CD14-positive monocyte (primary cell): Measurements from ENCODE around the gene PEX16. TPM values are rescaled to one million over a fixed set of nuclear protein-coding genes. Genes with fewer than 3 reads are reported as not detected.
"Not testable (repeated sequence)": the region's sequence is repeated elsewhere in the genome, so short reads cannot be mapped to it uniquely, and the experiment has no call there.

ENCODE experiments used
- DNase-seq, 3 donors: peaks; one replicate each; pipeline ENCODE4 v3.0.0-alpha.2; 2011 to 2022
- H2AFZ ChIP-seq: 2 replicates; pipeline ENCODE4 v1.6.0; 2012; ENCODE audit warnings: mild to moderate bottlenecking, low read depth, low read length, inconsistent platforms; ENCODE audit not compliant: insufficient read depth, poor library complexity, severe bottlenecking
- H3K27ac ChIP-seq, 2 donors: 1 replicate in 1 of 2; 2 replicates in 1 of 2; pipeline ENCODE4 v1.5.1; 2012 to 2013; ENCODE audit warnings: low read length in 2 of 2, control low read depth in 1 of 2, inconsistent platforms in 1 of 2, low read depth in 1 of 2, mild to moderate bottlenecking in 1 of 2
- H3K27me3 ChIP-seq, 2 donors: one replicate each; pipeline versions ENCODE4 v1.6.0 to v1.6.1; 2011 to 2013; ENCODE audit warnings: low read length in 2 of 2; ENCODE audit not compliant: control insufficient read depth in 2 of 2, insufficient read depth in 2 of 2
- H3K36me3 ChIP-seq, 2 donors: replicated peaks in 1 of 2; 1 replicate in 1 of 2; 2 replicates in 1 of 2; pipeline versions ENCODE4 v1.5.1 to v1.6.1; 2012 to 2013; ENCODE audit warnings: low read length in 2 of 2, control low read depth in 1 of 2, inconsistent platforms in 1 of 2, mild to moderate bottlenecking in 1 of 2; ENCODE audit not compliant: insufficient read depth in 2 of 2, control insufficient read depth in 1 of 2
- H3K4me1 ChIP-seq, 2 donors: 1 replicate in 1 of 2; 2 replicates in 1 of 2; pipeline versions ENCODE4 v1.5.1 to v1.6.1; 2012 to 2013; ENCODE audit warnings: low read length in 2 of 2, control low read depth in 1 of 2, inconsistent platforms in 1 of 2, mild to moderate bottlenecking in 1 of 2, moderate library complexity in 1 of 2; ENCODE audit not compliant: insufficient read depth in 2 of 2, control insufficient read depth in 1 of 2
- H3K4me2 ChIP-seq: replicated peaks from 2 replicates; pipeline ENCODE3; 2012; ENCODE audit warnings: low read length, moderate library complexity, mild to moderate bottlenecking; ENCODE audit not compliant: poor library complexity, severe bottlenecking; ENCODE audit errors: extremely low read depth
- H3K4me3 ChIP-seq, 3 experiments: fragments of 200-600 bp in 1 of 3; sonication (generic) in 1 of 3; replicated peaks in 1 of 3; 1 replicate in 2 of 3; 2 replicates in 1 of 3; pipeline ENCODE4 v1.5.1; 2011 to 2013; ENCODE audit warnings: low read length in 3 of 3, mild to moderate bottlenecking in 3 of 3, control low read depth in 2 of 3, low read depth in 2 of 3, inconsistent platforms in 1 of 3, moderate library complexity in 1 of 3
- H3K79me2 ChIP-seq: 2 replicates; pipeline ENCODE4 v1.6.0; 2012; ENCODE audit warnings: mild to moderate bottlenecking, control low read depth, inconsistent platforms, low read length, moderate library complexity; ENCODE audit not compliant: insufficient read depth
- H3K9ac ChIP-seq: 2 replicates; pipeline ENCODE4 v1.6.0; 2017; ENCODE audit warnings: low read length, mild to moderate bottlenecking; ENCODE audit not compliant: insufficient read depth, poor library complexity, severe bottlenecking
- H3K9me3 ChIP-seq, 2 donors: replicated peaks in 1 of 2; 1 replicate in 1 of 2; 2 replicates in 1 of 2; pipeline versions ENCODE4 v1.5.1 to v1.6.1; 2012 to 2013; ENCODE audit warnings: low read length in 2 of 2, control low read depth in 1 of 2; ENCODE audit not compliant: control insufficient read depth in 1 of 2, insufficient read depth in 1 of 2
- H4K20me1 ChIP-seq: 2 replicates; pipeline ENCODE4 v1.6.0; 2012; ENCODE audit warnings: mild to moderate bottlenecking, low read length, control low read depth, moderate library complexity; ENCODE audit not compliant: insufficient read depth
- H3K27ac Mint-ChIP-seq, 7 donors: one replicate each; pipeline ENCODE4 v1.8.0; 2020; ENCODE audit warnings: mild to moderate bottlenecking in 7 of 7, mixed read lengths in 7 of 7, moderate library complexity in 6 of 7, inconsistent platforms in 2 of 7
- H3K27me3 Mint-ChIP-seq, 3 donors: one replicate each; pipeline ENCODE4 v1.8.0; 2021 to 2022; ENCODE audit warnings: low read depth in 3 of 3, mild to moderate bottlenecking in 3 of 3, mixed read lengths in 3 of 3, moderate library complexity in 3 of 3, inconsistent platforms in 1 of 3
- H3K36me3 Mint-ChIP-seq, 2 donors: one replicate each; pipeline ENCODE4 v1.8.0; 2020; ENCODE audit warnings: mixed read lengths in 2 of 2, inconsistent platforms in 1 of 2, mild to moderate bottlenecking in 1 of 2
- H3K4me1 Mint-ChIP-seq: one replicate; pipeline ENCODE4 v1.8.0; 2020; ENCODE audit warnings: mild to moderate bottlenecking, mixed read lengths
- H3K4me3 Mint-ChIP-seq, 2 donors: one replicate each; pipeline ENCODE4 v1.8.0; 2020; ENCODE audit warnings: mild to moderate bottlenecking in 2 of 2, mixed read lengths in 2 of 2, moderate library complexity in 1 of 2
- H3K9me3 Mint-ChIP-seq, 7 donors: one replicate each; pipeline ENCODE4 v1.8.0; 2020 to 2022; ENCODE audit warnings: mixed read lengths in 7 of 7, mild to moderate bottlenecking in 6 of 7, moderate library complexity in 6 of 7, inconsistent platforms in 2 of 7
- WGBS: methylation state at CpG from one replicate; pipeline ENCODE4 v1.1.5; 2013; ENCODE audit warnings: missing lambda C conversion rate; ENCODE audit not compliant: insufficient coverage; 5-methylcytosine and 5-hydroxymethylcytosine counted together
- intact Hi-C, 2 donors: fragments of 100-400 bp; cut with micrococcal nuclease; formaldehyde crosslinking; loops; one replicate each; pipeline versions ENCODE4 v1.15.0 to v1.15.1; 2023
- polyA plus RNA-seq, 3 donors: library from polyadenylated mRNA; depleted of rRNA in 1 of 3; unstranded in 2 of 3; stranded (reverse) in 1 of 3; fragments of 300-500 nt in 2 of 3; fragments of >200 nt in 1 of 3; fragmentation: Illumina TruSeq in 2 of 3; gene quantifications; 1 replicate in 2 of 3; 2 replicates in 1 of 3; pipeline ENCODE4 v1.2.3, GENCODE V29; 2012 to 2021
- TF ChIP-seq, protein P1 (sequence below): fragments of 200-600 bp; IDR thresholded peaks from one replicate; pipeline ENCODE4 v1.8.0; 2022; ENCODE audit warnings: antibody characterized with exemption, mild to moderate bottlenecking

PEX16 gene
- polyA plus RNA-seq, 3 donors = 33.8 to 46.1 (median 35.1) TPM

DNA sequence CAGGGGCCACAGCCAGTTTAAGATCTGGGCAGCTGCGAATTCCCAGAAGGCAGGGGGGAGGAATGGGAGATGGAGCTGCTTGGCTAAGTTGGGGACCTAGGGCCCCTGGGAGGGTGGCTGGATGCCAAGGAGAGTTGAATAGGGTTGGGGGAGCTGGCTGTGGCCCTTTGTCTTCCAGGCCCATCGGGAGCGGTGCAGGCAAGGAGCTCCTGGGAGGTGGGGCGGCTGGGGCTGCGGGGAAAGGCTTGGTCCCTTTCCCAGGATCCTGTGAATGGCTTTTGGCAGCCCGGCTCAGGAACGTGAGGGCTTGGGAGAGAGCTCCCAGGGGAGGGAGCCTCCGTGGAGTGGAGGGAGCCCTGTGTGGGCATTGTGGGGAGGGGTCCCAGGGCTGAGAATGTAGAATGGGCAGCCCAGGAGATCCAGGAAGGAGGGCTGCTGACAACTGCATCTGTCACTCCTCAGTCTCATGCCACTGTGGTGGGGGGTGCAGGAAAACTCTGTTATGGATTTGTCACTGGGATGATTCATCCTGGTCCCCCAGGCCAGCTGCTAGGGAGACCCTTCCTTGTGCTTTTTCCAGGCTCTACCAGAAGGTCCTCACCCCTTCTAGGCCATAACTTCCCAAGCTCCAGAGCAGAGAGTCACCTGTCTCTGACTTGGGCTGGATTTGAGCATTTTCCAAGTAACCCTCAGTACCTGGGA lies 16.6 kb downstream of the PEX16 start:
- Histone ChIP-seq H3K9me3 (peaks cover 4 to 23% of the 10 kb centered on the region in 2 donors), H2AFZ (no peak overlapping the region), H3K4me2 (no peak overlapping the region), H3K36me3 (no peaks in the 10 kb centered on the region), H3K27me3 (peaks cover 24 to 54% of the 10 kb centered on the region in 2 donors), H3K79me2 (no peaks in the 10 kb centered on the region), H3K27ac (no peak overlapping the region), H3K4me3 (no peak overlapping the region), H3K4me1 (peaks cover 11 to 15% of the 10 kb centered on the region in 2 donors), H3K9ac (no peak overlapping the region), H4K20me1 (no peaks in the 10 kb centered on the region)
- H3K4me3 Mint-ChIP-seq = peak overlapping the region; percentile 72 to 81
- DNase-seq = peak in 1 of 3 donors; percentile 37
- 84% methylated on average over 5 of the region's 8 CpGs for WGBS
- TF ChIP-seq, protein P1, sequence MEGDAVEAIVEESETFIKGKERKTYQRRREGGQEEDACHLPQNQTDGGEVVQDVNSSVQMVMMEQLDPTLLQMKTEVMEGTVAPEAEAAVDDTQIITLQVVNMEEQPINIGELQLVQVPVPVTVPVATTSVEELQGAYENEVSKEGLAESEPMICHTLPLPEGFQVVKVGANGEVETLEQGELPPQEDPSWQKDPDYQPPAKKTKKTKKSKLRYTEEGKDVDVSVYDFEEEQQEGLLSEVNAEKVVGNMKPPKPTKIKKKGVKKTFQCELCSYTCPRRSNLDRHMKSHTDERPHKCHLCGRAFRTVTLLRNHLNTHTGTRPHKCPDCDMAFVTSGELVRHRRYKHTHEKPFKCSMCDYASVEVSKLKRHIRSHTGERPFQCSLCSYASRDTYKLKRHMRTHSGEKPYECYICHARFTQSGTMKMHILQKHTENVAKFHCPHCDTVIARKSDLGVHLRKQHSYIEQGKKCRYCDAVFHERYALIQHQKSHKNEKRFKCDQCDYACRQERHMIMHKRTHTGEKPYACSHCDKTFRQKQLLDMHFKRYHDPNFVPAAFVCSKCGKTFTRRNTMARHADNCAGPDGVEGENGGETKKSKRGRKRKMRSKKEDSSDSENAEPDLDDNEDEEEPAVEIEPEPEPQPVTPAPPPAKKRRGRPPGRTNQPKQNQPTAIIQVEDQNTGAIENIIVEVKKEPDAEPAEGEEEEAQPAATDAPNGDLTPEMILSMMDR = no peak
- peaks cover 0 to 11% (median 5%) of the 10 kb centered on the region in 7 donors for H3K9me3 Mint-ChIP-seq
- peaks cover 3 to 4% of the 10 kb centered on the region in 2 donors for H3K36me3 Mint-ChIP-seq
- H3K4me1 Mint-ChIP-seq = peaks cover 7% of the 10 kb centered on the region
- peak overlapping the region in 4 of 7 donors; percentile 3 to 83 (median 50) for H3K27ac Mint-ChIP-seq
- H3K27me3 Mint-ChIP-seq = peaks cover 52 to 78% (median 59%) of the 10 kb centered on the region in 3 donors
- intact Hi-C loops = no loop called here

DNA sequence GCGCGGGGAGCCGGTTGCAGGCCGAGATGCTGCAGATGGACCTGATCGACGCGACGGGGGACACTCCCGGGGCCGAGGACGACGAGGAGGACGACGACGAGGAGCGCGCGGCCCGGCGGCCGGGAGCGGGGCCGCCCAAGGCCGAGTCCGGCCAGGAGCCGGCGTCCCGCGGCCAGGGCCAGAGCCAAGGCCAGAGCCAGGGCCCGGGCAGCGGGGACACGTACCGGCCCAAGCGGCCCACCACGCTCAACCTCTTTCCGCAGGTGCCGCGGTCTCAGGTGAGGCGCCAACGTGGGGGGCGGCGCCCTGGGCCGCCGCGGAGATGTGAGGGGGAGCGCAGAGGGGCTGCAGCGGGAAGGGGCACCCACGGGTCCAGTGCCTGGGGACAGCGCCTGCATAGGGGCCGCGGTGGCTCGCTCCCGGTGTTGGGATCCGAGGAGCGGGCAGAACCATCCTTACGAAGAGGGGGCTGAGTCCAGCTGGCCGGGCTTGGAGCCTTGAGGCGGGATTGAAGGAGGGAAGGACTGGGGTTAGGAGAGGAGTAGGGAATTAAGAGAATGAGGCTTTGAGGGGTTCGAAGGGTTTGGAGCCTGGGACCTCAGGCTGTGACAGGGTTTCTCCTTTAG lies 17.4 kb downstream of the PEX16 start:
- H3K79me2 ChIP-seq, H3K36me3 ChIP-seq, H3K27ac ChIP-seq, H3K36me3 Mint-ChIP-seq, H4K20me1 ChIP-seq, H3K4me1 Mint-ChIP-seq, intact Hi-C loops, DNase-seq: not testable (repeated sequence)
- Mint-ChIP-seq H3K27ac (peak overlapping the region in 4 of 7 donors; percentile 3 to 58 (median 32)), H3K4me3 (peak overlapping the region; percentile 72 to 81), H3K9me3 (peaks cover 0 to 11% (median 5%) of the 10 kb centered on the region in 7 donors), H3K27me3 (peaks cover 52 to 79% (median 63%) of the 10 kb centered on the region in 3 donors)
- Histone ChIP-seq H3K27me3 (peaks cover 24 to 58% of the 10 kb centered on the region in 2 donors), H3K4me1 (peaks cover 11 to 15% of the 10 kb centered on the region in 2 donors), H3K4me2 (peak overlapping the region; percentile 68), H3K4me3 (peak overlapping the region in 1 of 3 experiments; percentile 61), H3K9me3 (peaks cover 4 to 23% of the 10 kb centered on the region in 2 donors), H3K9ac (peak overlapping the region; percentile 46), H2AFZ (peak overlapping the region; percentile 46)
- WGBS = 15% methylated on average over 26 of the region's 59 CpGs
